ENCODE results near the gene LYG1. TPM values are rescaled to one million over a fixed set of nuclear protein-coding genes. Genes with fewer than 3 reads are reported as not detected.
"Not testable (repeated sequence)": the region's sequence is repeated elsewhere in the genome, so short reads cannot be mapped to it uniquely, and the experiment has no call there.

Gene LYG1
- total RNA-seq: 0.57 TPM
- long read RNA-seq: 0 reads

DNA sequence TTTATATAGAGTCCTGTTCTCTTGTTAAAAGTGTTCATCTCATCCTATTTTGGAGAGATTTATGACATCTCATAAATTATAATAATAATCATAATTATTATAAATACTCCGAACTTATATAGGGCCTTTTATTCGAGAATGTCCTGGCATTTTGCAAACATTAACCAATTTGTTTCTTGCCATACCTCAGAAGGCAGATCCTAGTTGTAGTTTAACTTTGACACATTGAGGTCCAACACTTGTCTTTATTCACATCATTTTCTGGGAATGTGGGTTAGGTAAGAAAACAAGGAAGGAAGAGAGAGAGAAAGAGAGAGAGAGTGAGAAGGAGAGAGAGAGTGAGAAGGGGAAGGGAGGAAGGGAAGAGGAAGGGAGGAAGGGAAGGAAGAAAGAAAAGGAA, at the start of gene LYG1:
Gene LYG1, minus strand, starts transcription at position 101 of the 400 bp plus-strand sequence. CDS start 5,527 bp downstream, outside the sequence.
- DNase-seq (ENCODE audit: missing footprints); ATAC-seq; intact Hi-C loops (cut with DNase I): not testable (repeated sequence)

DNA sequence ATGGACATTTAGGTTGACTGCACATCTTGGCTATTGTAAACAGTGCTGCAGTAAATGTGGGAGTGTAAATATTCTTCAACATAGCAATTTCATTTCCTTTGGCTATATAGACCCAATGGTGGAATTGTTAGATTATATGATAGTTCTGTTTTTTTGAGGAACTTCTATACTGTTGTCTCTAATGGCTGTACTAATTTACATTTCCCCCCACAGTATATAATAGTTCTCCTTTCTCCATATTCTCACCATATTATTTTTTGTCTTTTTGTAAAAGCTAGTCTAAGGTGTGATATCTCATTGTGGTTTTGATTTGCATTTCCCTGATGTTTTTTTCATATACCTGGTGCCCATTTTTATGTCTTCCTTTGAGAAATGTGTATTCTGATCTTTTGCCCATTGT, 49.2 kb upstream of the LYG1 start:
- DNase-seq (ENCODE audit: missing footprints) (no peak), ATAC-seq (no peak)
- intact Hi-C loops (cut with DNase I): no loop called here

DNA sequence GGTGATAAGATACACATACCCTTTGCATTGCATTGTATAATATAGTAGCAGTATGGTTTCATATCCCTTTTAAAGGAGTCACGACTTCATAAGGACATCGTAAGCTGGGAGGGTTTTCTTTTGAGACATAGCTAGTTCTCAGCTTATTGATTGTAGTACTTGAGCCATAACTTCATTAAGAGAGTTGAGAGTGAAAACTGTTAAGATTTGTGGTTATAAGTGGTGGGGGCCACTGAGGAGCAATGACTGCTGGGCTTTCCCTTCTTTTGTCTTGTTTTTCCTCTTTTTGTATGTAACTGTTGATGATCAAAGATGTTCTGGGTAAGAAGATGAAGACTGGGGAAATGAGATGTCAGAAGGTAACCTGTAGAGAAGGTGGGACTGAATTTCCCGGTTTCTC, 47.2 kb upstream of the LYG1 start:
- DNase-seq (ENCODE audit: missing footprints): no peak
- ATAC-seq: no peak
- intact Hi-C loops (cut with DNase I): no loop called here

DNA sequence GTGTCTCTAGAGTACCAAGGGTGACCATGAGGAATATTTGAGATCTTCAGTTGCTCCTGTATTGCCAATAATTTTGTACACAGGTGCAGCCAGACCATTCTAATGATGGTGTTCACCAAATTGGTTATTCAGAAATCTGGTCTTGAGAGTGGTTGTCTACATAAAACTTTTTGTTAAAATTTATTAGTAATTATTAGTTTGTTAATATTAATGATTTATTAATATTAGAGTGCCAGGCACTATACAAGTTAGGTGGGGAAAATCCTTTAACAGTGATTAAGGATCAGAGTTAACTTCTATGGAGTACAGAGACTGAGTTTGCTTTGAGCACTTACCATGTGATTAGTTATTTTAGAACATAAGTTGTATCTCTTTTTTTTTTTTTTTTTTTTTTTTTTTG, 45.2 kb upstream of the LYG1 start:
- intact Hi-C loops (cut with DNase I): no loop called here
- ATAC-seq: no peak
- no peak for DNase-seq (ENCODE audit: missing footprints)

DNA sequence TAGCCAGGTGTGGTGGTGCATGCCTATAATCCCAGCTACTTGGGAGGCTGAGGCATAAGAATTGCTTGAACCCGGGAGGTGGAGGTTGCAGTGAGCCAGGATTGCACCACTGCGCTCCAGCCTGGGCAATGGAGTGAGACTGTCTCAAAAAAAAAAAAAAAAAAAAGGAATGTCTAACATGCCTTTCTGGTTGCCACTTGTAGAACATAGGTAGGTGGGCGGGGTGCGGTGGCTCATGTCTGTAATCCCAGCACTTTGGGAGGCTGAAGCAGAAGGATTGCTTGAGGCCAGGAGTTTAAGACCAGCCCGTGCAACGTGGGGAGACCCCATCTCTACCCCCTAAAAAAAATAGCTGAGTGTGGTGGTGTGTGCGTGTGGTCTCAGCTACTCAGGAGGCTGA, 44.4 kb upstream of the LYG1 start:
- ATAC-seq; intact Hi-C loops (cut with DNase I); DNase-seq (ENCODE audit: missing footprints): not testable (repeated sequence)

DNA sequence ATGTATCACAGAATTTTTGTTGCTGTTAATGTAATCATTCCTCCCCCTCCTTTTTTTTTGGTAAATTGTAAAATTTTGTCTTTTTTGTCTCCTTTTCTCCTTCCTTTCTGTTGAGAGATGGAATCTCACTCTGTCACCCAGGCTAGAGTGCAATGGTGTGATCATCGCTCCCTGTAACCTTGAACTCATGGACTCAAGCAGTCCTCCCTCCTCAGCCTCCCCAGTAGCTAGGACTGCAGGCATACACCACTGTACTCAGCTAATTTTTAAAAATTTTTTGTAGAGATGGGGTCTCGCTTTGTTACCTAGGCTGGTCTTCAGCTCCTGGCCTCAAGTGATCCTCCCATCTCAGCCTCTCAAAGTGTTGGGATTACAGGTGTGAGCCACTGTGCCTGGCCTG, 41.5 kb upstream of the LYG1 start:
- no peak for ATAC-seq

DNA sequence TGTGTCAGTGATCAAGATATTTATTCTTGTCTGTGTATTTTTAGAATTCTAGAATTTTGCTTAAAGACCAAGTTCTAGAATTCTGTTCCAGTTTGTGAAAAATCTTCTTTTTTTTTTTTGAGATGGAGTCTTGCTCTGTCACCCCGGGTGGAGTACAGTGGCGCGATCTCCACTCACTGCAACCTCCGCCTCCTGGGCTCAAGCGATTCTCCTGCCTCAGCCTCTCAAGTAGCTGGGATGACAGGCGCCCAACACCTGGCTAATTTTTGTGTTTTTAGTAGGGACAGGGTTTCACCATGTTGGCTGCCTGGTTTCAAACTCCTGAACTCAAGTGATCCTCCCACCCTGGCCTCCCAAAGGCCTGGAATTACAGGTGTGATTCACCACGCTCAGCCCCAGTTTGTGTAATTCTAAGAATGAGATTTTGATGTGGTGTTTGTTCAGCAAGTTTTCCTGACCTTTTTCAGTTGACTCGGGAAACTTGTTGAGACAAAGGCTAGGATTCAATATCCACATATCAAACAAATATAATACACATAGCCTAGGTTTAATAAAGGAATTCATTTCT, 39.8 kb upstream of the LYG1 start:
- no peak for ATAC-seq
- intact Hi-C loops (cut with DNase I): no loop called here
- DNase-seq (ENCODE audit: missing footprints): no peak

More for the DNA sequence above, 41.5 kb upstream of the LYG1 start:
- intact Hi-C loops (cut with DNase I): no loop called here
- no peak for DNase-seq (ENCODE audit: missing footprints)

DNA sequence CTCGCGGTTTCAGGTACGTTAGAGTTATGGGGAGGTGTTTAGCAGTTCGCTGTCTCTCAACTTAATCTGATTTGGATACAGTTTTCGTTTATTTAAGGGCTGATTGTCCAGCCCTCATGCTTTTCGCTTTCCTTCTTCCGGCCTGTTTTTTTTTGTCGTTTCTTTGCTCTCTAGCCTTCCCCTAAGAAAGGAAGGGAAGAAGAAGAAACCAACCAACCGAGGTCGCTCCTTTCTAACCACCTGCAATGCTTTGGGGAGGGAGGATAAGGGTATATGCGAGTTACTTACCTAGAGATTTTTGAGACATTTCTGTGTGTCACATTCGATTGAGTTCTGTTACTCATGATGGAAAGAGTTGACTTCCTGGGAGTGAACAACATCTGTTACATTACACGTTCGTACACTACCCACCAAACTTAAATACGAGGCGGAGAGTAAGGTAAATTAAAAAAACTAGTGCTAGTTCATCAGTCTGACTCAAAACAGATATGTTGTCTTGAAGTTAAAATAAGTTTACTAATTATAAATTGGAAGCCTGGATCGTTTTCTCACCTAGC, 37.1 kb upstream of the LYG1 start:
- no peak for DNase-seq (ENCODE audit: missing footprints)
- ATAC-seq: no peak
- intact Hi-C loops (cut with DNase I): loop anchor here (5.0 kb wide), 2 partner anchors 64 to 84 kb away; no protein-coding TSS in a partner anchor

DNA sequence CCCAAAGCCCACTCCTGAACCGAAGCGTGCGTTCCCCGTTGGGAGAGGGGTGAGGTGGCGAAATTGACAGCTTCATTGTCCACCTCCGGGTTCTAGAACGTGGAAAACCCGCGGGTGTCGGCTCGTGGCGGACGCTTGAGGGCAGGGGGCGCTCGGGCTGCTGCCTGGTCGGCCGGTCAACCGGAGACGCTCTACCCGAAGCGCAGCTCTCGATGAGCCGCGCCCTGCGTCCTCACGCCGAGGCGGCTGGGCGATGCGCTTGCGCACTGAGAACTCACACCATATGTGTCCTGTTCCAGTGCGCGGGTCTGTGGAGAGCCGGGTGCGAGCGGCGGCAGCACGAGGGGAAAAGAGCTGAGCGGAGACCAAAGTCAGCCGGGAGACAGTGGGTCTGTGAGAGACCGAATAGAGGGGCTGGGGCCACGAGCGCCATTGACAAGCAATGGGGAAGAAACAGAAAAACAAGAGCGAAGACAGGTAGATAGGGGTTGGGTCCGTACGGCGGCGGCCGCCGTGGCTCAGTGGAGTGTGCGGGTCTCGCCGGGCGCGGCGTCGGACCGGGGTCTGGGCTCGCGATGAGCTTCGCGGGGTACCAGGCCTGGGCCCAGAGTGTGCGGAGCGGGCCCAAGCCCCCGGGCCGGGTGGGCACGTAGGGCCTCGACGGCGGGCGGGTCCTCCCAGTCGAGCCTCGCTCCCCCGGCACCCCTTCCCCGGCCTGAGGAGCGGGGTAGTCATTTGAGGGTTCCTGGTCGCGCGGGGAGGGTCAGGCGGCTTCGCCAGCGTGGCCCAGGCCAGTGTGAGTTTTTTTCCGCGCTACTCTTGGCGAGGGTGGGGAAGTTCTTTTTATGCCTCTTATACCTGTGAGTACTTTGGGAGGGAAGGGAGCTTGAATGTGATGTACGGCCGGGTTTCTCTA, 36.4 kb upstream of the LYG1 start, which contains the start of gene EIF5B:
Gene EIF5B, plus strand, starts transcription at position 277 of the 916 bp plus-strand sequence. Its CDS starts 166 bp downstream, at position 443.
- ATAC-seq (peak; percentile 93), DNase-seq (ENCODE audit: missing footprints) (peak; percentile 98)
- intact Hi-C loops (cut with DNase I): loop anchor here (1.0 to 5.0 kb wide), 3 partner anchors 65 to 153 kb away; partner anchors contain the start of gene REV1

DNA sequence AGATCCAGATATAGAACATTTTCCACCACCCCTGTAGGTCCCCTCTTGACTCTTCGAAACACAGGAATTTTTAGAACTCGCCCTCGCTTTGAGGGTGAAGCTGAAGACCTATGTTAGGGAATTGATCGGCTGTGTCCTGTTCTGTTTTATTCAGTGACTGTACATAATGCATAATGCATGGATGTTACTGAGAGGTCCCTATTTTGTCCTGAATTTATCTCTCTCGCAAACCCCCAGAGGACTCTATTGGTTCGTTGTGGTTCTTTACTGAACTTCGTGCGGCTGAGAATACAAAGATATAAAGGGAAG, 35.8 kb upstream of the LYG1 start:
- DNase-seq (ENCODE audit: missing footprints): no peak
- intact Hi-C loops (cut with DNase I): loop anchor here (1.0 to 5.0 kb wide), 4 partner anchors 66 to 155 kb away; partner anchors contain the start of genes MITD1, MRPL30 and REV1
- peak; percentile 2 for ATAC-seq

DNA sequence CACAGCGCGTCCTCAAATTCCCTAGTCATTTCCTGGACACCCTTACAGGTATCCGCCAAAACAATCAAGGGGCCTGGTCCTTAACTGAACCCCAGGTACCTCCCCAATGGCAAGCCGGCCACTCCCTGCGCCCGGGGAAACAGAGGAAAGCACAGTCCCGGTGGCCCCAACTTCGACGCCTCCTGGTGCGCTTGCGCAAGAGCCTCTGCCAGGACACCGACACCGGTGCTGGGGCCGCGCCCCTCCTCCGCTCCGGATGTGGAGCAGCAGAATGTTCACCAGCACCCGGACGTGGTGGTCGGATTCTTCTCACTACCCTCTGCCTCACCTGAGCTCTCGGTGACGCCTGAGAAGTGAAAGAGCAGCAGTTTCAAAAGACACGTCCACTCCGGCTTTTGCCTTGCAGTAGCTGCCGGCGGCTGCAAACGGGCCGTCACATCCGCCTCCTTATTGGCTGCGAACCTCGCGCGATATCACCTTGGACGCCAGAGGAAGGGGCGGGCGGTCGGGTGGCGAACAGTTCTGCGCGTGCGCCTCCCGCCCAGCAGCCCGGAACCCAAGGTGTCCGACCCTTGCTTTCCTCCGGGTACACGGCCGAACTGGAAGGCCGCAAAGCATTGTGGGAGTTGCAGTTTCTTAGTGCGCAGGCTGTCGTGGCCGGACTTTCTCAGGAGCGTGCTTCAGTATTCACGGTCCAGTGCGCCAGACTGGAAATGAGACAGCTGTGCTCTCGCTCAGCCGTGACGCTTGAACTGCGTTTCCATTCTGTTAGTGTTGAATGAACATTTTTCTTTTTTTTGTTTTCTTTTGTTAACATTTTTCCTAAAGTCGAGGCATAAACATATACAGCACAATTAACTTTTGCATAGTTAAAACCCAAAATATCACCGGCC, 35.2 kb upstream of the LYG1 start, which contains the start of gene TXNDC9:
Gene TXNDC9, minus strand, starts transcription at position 423 of the 893 bp plus-strand sequence. CDS start 3,123 bp downstream, outside the sequence.
- ATAC-seq (peak; percentile 94), DNase-seq (ENCODE audit: missing footprints) (peak; percentile 99)
- intact Hi-C loops (cut with DNase I): loop anchor here (1.0 to 5.0 kb wide), 3 partner anchors 66 to 155 kb away; partner anchors contain the start of genes MITD1 and MRPL30

DNA sequence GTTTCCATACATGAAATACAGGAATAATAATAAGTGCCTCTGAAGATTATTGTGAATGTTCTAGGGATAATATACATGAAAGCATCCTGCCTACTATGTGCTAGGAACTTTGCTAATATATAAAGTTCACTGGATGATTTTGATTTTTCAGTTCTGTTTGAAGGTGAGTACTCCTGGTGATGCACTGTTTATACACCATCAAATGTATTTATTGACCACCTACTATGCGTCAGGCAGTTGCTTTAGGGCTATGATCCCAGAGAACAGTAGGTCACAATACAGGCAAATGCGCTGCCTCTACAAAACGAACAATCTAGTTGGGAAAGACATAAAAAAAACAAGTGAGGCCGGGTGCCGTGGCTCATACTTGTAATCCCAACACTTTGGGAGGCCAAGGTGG, 24.4 kb upstream of the LYG1 start:
- ATAC-seq (no peak), DNase-seq (ENCODE audit: missing footprints) (no peak)
- intact Hi-C loops (cut with DNase I): no loop called here

DNA sequence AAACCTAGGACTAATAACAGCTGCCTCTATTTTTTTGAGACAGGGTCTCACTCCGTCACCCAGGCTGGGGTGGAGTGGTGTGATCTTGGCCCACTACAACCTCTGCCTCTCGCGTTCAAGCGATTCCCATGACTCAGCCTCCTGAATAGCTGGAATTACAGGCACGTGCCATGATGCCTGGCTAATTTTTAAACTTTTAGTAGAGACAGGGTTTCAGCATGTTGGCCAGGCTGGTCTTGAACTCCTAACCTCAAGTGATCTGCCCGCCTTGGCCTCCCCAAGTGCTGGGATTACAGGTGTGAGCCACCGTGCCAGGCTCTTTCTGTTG, 16.8 kb upstream of the LYG1 start:
- DNase-seq (ENCODE audit: missing footprints); ATAC-seq; intact Hi-C loops (cut with DNase I): not testable (repeated sequence)

DNA sequence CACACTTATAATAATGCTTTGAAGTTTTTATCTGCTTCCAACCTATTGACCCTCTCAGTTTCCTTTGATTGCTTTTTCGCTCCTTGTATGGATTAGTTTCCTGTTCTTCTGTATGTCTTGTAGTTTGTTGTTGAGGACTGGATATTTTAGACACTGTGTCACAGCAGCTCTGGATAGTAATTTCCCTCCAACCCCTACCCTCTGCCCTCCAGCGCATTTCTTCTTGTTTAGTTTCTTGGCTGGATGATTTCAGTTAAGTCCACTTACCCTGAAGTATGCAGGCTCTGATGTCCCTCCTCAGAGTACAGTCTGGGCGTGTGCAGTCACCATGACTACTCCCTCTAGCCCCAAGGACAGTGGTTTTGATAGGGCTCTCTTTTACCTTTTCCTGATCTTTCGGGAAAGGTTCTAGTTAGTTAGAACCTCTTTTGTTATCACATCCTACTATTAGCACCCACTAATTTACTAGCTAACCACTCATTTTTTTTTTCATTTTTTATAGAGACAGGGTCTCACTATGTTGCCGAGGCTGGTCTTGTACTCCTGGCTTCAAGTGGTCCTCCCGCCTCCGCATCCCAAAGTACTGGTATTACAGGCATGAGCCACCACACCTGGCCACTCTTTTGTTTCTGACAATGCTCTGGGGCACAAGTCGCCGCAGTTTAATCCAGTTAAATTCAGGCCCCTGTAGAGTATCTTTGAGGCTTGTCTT, 16.3 kb upstream of the LYG1 start:
- ATAC-seq: no peak
- intact Hi-C loops (cut with DNase I): no loop called here
- no peak for DNase-seq (ENCODE audit: missing footprints)

DNA sequence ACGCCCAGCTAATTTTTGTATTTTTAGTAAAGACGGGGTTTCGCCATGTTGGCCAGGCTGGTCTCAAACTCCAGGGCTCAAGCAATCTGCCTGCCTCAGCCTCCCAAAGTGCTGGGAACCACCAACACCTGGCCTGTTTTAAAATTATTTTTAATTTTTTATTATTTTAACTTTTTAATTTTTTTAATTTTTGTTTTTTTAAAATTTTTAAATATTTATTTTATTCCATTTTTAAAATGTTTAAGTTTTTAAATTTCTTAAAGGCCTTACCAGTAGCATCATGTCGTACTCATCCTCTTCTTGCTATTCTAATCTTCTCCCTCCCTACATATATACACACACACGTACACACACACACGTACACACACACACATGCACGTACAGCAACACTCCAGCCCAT, 1.4 kb downstream of the LYG1 start:
- no peak for DNase-seq (ENCODE audit: missing footprints)
- no peak for ATAC-seq
- intact Hi-C loops (cut with DNase I): no loop called here

DNA sequence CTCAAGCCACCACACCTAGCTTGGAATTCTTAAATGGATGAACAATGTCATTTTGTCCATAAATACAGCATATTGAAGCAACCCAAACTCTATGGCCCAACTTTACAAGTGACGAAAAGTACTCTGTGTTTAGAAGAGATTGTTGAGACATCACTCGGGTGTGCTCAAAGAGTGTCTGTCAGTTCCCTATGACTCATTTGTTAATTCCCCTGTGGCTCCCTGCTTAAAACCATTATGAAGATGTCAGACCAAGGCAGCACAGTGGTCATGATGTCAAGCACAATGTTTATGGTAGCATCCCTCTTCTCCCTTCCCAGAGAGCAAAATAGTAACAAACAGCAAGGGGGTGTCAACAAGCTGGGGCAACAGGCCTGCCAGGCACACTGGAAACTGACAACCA, 3.0 kb downstream of the LYG1 start:
- intact Hi-C loops (cut with DNase I): no loop called here
- DNase-seq (ENCODE audit: missing footprints) (no peak), ATAC-seq (no peak)

DNA sequence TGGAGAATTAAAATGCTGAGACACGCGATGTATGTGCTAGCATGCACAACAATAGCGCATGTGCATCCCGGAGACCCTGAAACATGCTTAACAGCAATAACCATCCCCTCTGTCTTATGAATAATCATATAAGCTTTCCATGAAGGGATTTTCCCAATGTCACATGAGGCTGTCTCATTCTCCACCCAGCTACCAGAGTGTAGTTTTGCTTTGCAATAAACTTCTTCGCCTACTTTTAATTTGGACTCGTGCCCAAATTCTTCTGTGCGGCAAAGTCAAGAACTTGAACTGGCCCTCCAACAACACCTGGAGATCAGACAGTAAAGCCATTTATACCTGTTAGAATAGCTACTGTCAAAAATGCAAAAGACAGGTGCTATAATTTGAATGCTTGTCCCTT, 15.5 kb downstream of the LYG1 start:
- ATAC-seq (no peak), DNase-seq (ENCODE audit: missing footprints) (no peak)
- intact Hi-C loops (cut with DNase I): no loop called here

All from Right ventricle myocardium inferior (tissue), 1 donor.